PC-9 (cell line): ENCODE measurements around the gene TVP23A. TPM values are rescaled to one million over a fixed set of nuclear protein-coding genes. Genes with fewer than 3 reads are reported as not detected.
A peak's percentile ranks its signal among the peaks of the same experiment; 100 is the strongest.

Experiments used
- BruUV-seq: library from RNA; stranded (reverse); fragments of 400-500 nt; replicated peaks from 2 replicates; lab custom pipeline; 2021; lab: Mats Ljungman, UMichigan
- CTCF ChIA-PET: fragments of 300-600 bp; sonication (Branson Sonifier 250); formaldehyde crosslinking; loops from one replicate; lab custom pipeline; 2022; ENCODE audit warnings: antibody characterized with exemption; lab: Charles Lee
- POLR2A ChIA-PET: fragments of 300-600 bp; sonication (Branson Sonifier 250); formaldehyde crosslinking; loops from one replicate; lab custom pipeline; 2022; ENCODE audit warnings: antibody characterized with exemption; ENCODE audit not compliant: unreplicated experiment; lab: Charles Lee
- DNase-seq, 2 experiments: peaks; one replicate each; pipeline versions ENCODE4 v3.0.0 to v3.0.0-alpha.2; 2015 to 2022; ENCODE audit warnings: mixed read lengths in 1 of 2
- H2AFZ ChIP-seq: fragments of 200-600 bp; sonication (generic); 2 replicates; pipeline ENCODE4 v1.8.1; 2017; ENCODE audit warnings: antibody characterized with exemption
- H3F3A ChIP-seq: fragments of 200-600 bp; sonication (generic); 2 replicates; pipeline ENCODE4 v1.8.1; 2017; ENCODE audit warnings: antibody characterized with exemption, mild to moderate bottlenecking, low read depth; ENCODE audit not compliant: insufficient read depth
- H3K27ac ChIP-seq: fragments of 200-600 bp; sonication (generic); 2 replicates; pipeline ENCODE4 v1.6.1; 2016; ENCODE audit warnings: mixed run types
- H3K27me3 ChIP-seq: fragments of 200-600 bp; sonication (generic); 2 replicates; pipeline ENCODE4 v1.6.1; 2016; ENCODE audit warnings: low read depth, mixed run types; ENCODE audit not compliant: insufficient read depth
- H3K36me3 ChIP-seq: fragments of 200-600 bp; sonication (generic); 2 replicates; pipeline ENCODE4 v1.6.1; 2016; ENCODE audit warnings: low read depth, mixed run types
- H3K4me1 ChIP-seq: fragments of 200-600 bp; sonication (generic); replicated peaks from 2 replicates; pipeline ENCODE4 v1.6.1; 2016; ENCODE audit warnings: mixed run types; ENCODE audit not compliant: insufficient read depth
- H3K4me2 ChIP-seq: fragments of 200-600 bp; sonication (generic); 2 replicates; pipeline ENCODE4 v1.6.1; 2017; ENCODE audit warnings: mixed run types
- H3K4me3 ChIP-seq: fragments of 200-600 bp; sonication (generic); 2 replicates; pipeline ENCODE4 v1.6.1; 2016; ENCODE audit warnings: mixed run types
- H3K79me2 ChIP-seq: fragments of 200-600 bp; sonication (generic); 2 replicates; pipeline ENCODE4 v1.6.1; 2017; ENCODE audit warnings: low read depth, mixed run types
- H3K9me2 ChIP-seq: fragments of 200-600 bp; sonication (generic); 2 replicates; pipeline ENCODE4 v1.8.1; 2017; ENCODE audit warnings: mild to moderate bottlenecking; ENCODE audit not compliant: insufficient read depth
- H3K9me3 ChIP-seq: fragments of 200-600 bp; sonication (generic); 2 replicates; pipeline ENCODE4 v1.8.1; 2016; ENCODE audit warnings: low read depth; ENCODE audit not compliant: insufficient read depth
- H4K20me1 ChIP-seq: fragments of 200-600 bp; sonication (generic); 2 replicates; pipeline ENCODE4 v1.8.1; 2017; ENCODE audit not compliant: insufficient read depth
- CTCF ChIP-seq: fragments of 200-600 bp; sonication (generic); conservative IDR thresholded peaks from 2 replicates; pipeline ENCODE4 v1.6.1; 2017; ENCODE audit warnings: mixed run types, antibody characterized with exemption, mild to moderate bottlenecking, moderate library complexity
- EZH2 ChIP-seq: fragments of 200-600 bp; sonication (generic); IDR thresholded peaks from 2 replicates; pipeline ENCODE4 v1.8.0; 2017; ENCODE audit warnings: antibody characterized with exemption, low read depth
- intact Hi-C: fragments of 100-400 bp; cut with micrococcal nuclease; formaldehyde crosslinking; loops from one replicate; pipeline ENCODE4 v1.10.0; 2022; ENCODE audit not compliant: unreplicated experiment
- total RNA-seq: library from RNA; stranded (reverse); gene quantifications from 2 replicates; pipeline ENCODE4 v1.2.3, GENCODE V29; 2021

Gene TVP23A
- total RNA-seq, 1 experiment from 2014 or later, result not detected

GRCh38 chr16:10754941-10755340 is 63.7 kb downstream of the TVP23A start:
- TF ChIP-seq CTCF, result no peak
- TF ChIP-seq EZH2, result no peak
- Histone ChIP-seq H2AFZ (no peak overlapping the region), H3K4me2 (peak overlapping the region; percentile 13; the same call in 1 of the 2 replicates), H3K36me3 (no peaks in the 10 kb centered on the region), H3K27ac (peak overlapping the region; percentile 50), H3K27me3 (no peaks in the 10 kb centered on the region), H3F3A (peaks cover 7% of the 10 kb centered on the region; the same call in 1 of the 2 replicates), H3K79me2 (no peaks in the 10 kb centered on the region), H3K9me3 (no peaks in the 10 kb centered on the region), H3K4me3 (no peak overlapping the region), H3K9me2 (no peaks in the 10 kb centered on the region), H4K20me1 (no peaks in the 10 kb centered on the region), H3K4me1 (peaks cover 13% of the 10 kb centered on the region)
- POLR2A ChIA-PET, result no interaction called here
- DNase-seq, result peak; percentile 18 to 62
- CTCF ChIA-PET, result no interaction called here
- intact Hi-C loops, result loop anchor here (10.0 kb wide), 1 partner anchor 70 kb away; no protein-coding TSS in a partner anchor
- BruUV-seq, result no TSS peak

GRCh38 chr16:10753670-10754069 is 64.9 kb downstream of the TVP23A start:
- no peak for TF ChIP-seq CTCF
- no peak for TF ChIP-seq EZH2
- intact Hi-C loops, result loop anchor here (10.0 kb wide), 1 partner anchor 71 kb away; no protein-coding TSS in a partner anchor
- H3K4me1 ChIP-seq, result peaks cover 13% of the 10 kb centered on the region
- H3K4me3 ChIP-seq, result no peak overlapping the region
- H3K27me3 ChIP-seq, result no peaks in the 10 kb centered on the region
- no peaks in the 10 kb centered on the region for H3K36me3 ChIP-seq
- peaks cover 7% of the 10 kb centered on the region; the same call in 1 of the 2 replicates for H3F3A ChIP-seq
- no peak overlapping the region for H3K4me2 ChIP-seq
- ChIA-PET POLR2A (no interaction called here), CTCF (no interaction called here)
- no peaks in the 10 kb centered on the region for H4K20me1 ChIP-seq
- no peak overlapping the region for H3K27ac ChIP-seq
- H3K79me2 ChIP-seq, result no peaks in the 10 kb centered on the region
- H3K9me3 ChIP-seq, result no peaks in the 10 kb centered on the region
- H3K9me2 ChIP-seq, result no peaks in the 10 kb centered on the region
- no TSS peak for BruUV-seq
- no peak overlapping the region for H2AFZ ChIP-seq
- no peak for DNase-seq

DNA sequence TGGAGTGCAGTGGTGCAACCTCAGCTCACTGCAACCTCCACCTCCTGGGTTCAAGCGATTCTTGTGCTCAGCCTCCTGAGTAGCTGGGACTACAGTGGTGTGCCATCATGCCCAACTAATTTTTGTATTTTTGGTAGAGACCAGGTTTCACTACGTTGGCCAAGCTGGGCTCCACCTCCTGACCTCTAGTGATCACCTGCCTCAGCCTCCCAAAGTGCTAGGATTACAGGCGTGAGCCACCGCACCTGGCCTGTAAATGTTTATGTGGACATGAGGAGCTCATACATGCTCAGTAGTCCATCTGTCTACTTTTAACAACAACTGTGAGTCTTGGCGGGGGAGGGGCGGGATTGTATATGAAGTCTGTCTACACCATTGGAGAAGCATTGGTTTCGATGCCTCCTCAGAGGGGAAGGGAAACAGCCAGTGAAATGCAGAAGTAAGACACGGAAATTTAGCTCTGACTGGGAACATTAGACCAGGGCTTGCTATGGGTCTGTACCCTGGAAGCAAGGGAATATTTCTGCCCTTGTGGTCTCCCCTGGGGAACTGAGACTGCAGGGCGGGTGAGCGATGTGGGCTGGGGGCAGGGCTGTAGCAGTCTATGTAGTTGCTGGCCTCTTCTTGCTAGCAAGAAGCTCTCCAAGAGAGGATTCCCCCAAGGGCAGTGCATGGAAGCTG is 65.6 kb downstream of the TVP23A start:
- no peak for TF ChIP-seq CTCF
- TF ChIP-seq EZH2, result no peak
- H4K20me1 ChIP-seq, result no peaks in the 10 kb centered on the region
- peaks cover 13% of the 10 kb centered on the region for H3K4me1 ChIP-seq
- no peaks in the 10 kb centered on the region for H3K79me2 ChIP-seq
- H3K9me2 ChIP-seq, result no peaks in the 10 kb centered on the region
- H3F3A ChIP-seq, result peaks cover 7% of the 10 kb centered on the region; the same call in 1 of the 2 replicates
- intact Hi-C loops, result loop anchor here (10.0 kb wide), 1 partner anchor 72 kb away; no protein-coding TSS in a partner anchor
- H3K9me3 ChIP-seq, result no peaks in the 10 kb centered on the region
- H3K27ac ChIP-seq, result no peak overlapping the region
- H3K27me3 ChIP-seq, result no peaks in the 10 kb centered on the region
- POLR2A ChIA-PET, result no interaction called here
- no TSS peak for BruUV-seq
- H3K4me2 ChIP-seq, result no peak overlapping the region
- H3K36me3 ChIP-seq, result 0 out of 2 replicates have a peak, but pooled peaks cover 4% of the 10 kb centered on the region
- no peak for DNase-seq
- CTCF ChIA-PET, result no interaction called here
- H2AFZ ChIP-seq, result no peak overlapping the region
- no peak overlapping the region for H3K4me3 ChIP-seq
